GM23248 (cell line): ENCODE measurements around the gene RNASE7.

Experiments used
- EZH2 ChIP-seq: fragments of 200-600 bp; sonication (generic); IDR thresholded peaks from 2 replicates; pipeline ENCODE4 v1.6.1; 2018; ENCODE audit warnings: antibody characterized with exemption, mild to moderate bottlenecking; ENCODE audit not compliant: insufficient read depth, poor library complexity, severe bottlenecking
- EZH2phosphoT487 ChIP-seq: fragments of 200-600 bp; sonication (generic); IDR thresholded peaks from 2 replicates; pipeline ENCODE4 v1.6.1; 2018; ENCODE audit warnings: antibody characterized with exemption, moderate library complexity, mild to moderate bottlenecking, low read depth; ENCODE audit not compliant: insufficient read depth

- TF ChIP-seq EZH2phosphoT487, result no peak
- no peak for TF ChIP-seq EZH2
These were observed 8.9 kb upstream of the RNASE7 start for GRCh38 chr14:21033133-21033698.
